GM18861 (cell line): Measurements from ENCODE around the gene RAG1.

ENCODE experiments used
- ATAC-seq: cut with Tn5 transposase; IDR thresholded peaks from one replicate; pipeline ENCODE4 v1.9.1; 2021; ENCODE audit not compliant: unreplicated experiment

The RAG1 gene

GRCh38 chr11:36627006-36627405 lies 59.2 kb downstream of the RAG1 start:
- no peak for ATAC-seq

GRCh38 chr11:36627471-36627870 lies 59.7 kb downstream of the RAG1 start:
- ATAC-seq: no peak

- ATAC-seq: no peak
Observed at GRCh38 chr11:36628141-36628540, 60.3 kb downstream of the RAG1 start.

- ATAC-seq: no peak
Observed at GRCh38 chr11:36628765-36629244, 61.0 kb downstream of the RAG1 start.
